Skin epidermis (tissue), 12 donors: Measurements from ENCODE around the gene TRIM37.

Experiments
- H3K27ac ChIP-seq, 21 experiments: fragments of 200-600 bp; sonication (generic) in 11 of 21; one replicate each; pipeline ENCODE4 v1.5.0; 2020; ENCODE audit warnings: mild to moderate bottlenecking in 3 of 21, inconsistent platforms in 2 of 21, moderate library complexity in 2 of 21
- H3K4me3 ChIP-seq, 7 experiments: fragments of 200-600 bp; sonication (generic) in 2 of 7; one replicate each; pipeline ENCODE4 v1.5.0; 2020; ENCODE audit warnings: inconsistent platforms in 2 of 7, mild to moderate bottlenecking in 2 of 7, moderate library complexity in 1 of 7

Gene TRIM37

GRCh38 chr17:58998871-58999270 lies 107.8 kb downstream of the TRIM37 start:
- H3K4me3 ChIP-seq = no peak overlapping the region
- no peak overlapping the region for H3K27ac ChIP-seq

- Histone ChIP-seq H3K27ac (peak overlapping the region in 6 of 21 experiments; percentile 1 to 38 (median 4)), H3K4me3 (no peak overlapping the region)
Measured at GRCh38 chr17:58997756-58998553, 108.7 kb downstream of the TRIM37 start.

- no peak overlapping the region for H3K4me3 ChIP-seq
- peak overlapping the region in 4 of 21 experiments; percentile 0 to 43 (median 20) for H3K27ac ChIP-seq
Measured at GRCh38 chr17:58996968-58997367, 109.7 kb downstream of the TRIM37 start.

- no peak overlapping the region for H3K4me3 ChIP-seq
- H3K27ac ChIP-seq = no peak overlapping the region
Measured at GRCh38 chr17:58995247-58995940, 111.3 kb downstream of the TRIM37 start.

GRCh38 chr17:58993311-58993710 lies 113.4 kb downstream of the TRIM37 start:
- Histone ChIP-seq H3K4me3 (no peak overlapping the region), H3K27ac (no peak overlapping the region)

- H3K27ac ChIP-seq = no peak overlapping the region
Measured at GRCh38 chr17:58991718-58992331, 114.9 kb downstream of the TRIM37 start.

GRCh38 chr17:58989629-58990028 lies 117.1 kb downstream of the TRIM37 start:
- H3K4me3 ChIP-seq = no peak overlapping the region
- H3K27ac ChIP-seq = no peak overlapping the region

More at GRCh38 chr17:58991718-58992331, 114.9 kb downstream of the TRIM37 start:
- H3K4me3 ChIP-seq = no peak overlapping the region

GRCh38 chr17:58985971-58986370 lies 120.7 kb downstream of the TRIM37 start:
- Histone ChIP-seq H3K4me3 (no peak overlapping the region), H3K27ac (no peak overlapping the region)

GRCh38 chr17:58985367-58985766 lies 121.3 kb downstream of the TRIM37 start:
- H3K27ac ChIP-seq = no peak overlapping the region

GRCh38 chr17:58982626-58983025 lies 124.1 kb downstream of the TRIM37 start:
- H3K4me3 ChIP-seq = no peak overlapping the region

More at GRCh38 chr17:58985367-58985766, 121.3 kb downstream of the TRIM37 start:
- no peak overlapping the region for H3K4me3 ChIP-seq

GRCh38 chr17:58980706-58981481 lies 125.8 kb downstream of the TRIM37 start:
- Histone ChIP-seq H3K4me3 (no peak overlapping the region), H3K27ac (no peak overlapping the region)

More at GRCh38 chr17:58982626-58983025, 124.1 kb downstream of the TRIM37 start:
- H3K27ac ChIP-seq = no peak overlapping the region

- H3K4me3 ChIP-seq = no peak overlapping the region
- no peak overlapping the region for H3K27ac ChIP-seq
Measured at GRCh38 chr17:58976541-58976940, 130.1 kb downstream of the TRIM37 start.

GRCh38 chr17:58974354-58974753 lies 132.3 kb downstream of the TRIM37 start:
- Histone ChIP-seq H3K27ac (no peak overlapping the region), H3K4me3 (no peak overlapping the region)

GRCh38 chr17:58970609-58971450 lies 135.8 kb downstream of the TRIM37 start:
- no peak overlapping the region for H3K27ac ChIP-seq

GRCh38 chr17:58969612-58970011 lies 137.1 kb downstream of the TRIM37 start:
- peak overlapping the region in 1 of 21 experiments; percentile 37 for H3K27ac ChIP-seq
- no peak overlapping the region for H3K4me3 ChIP-seq

More at GRCh38 chr17:58970609-58971450, 135.8 kb downstream of the TRIM37 start:
- no peak overlapping the region for H3K4me3 ChIP-seq

- Histone ChIP-seq H3K27ac (peak overlapping the region in 1 of 21 experiments; percentile 37), H3K4me3 (no peak overlapping the region)
Measured at GRCh38 chr17:58969156-58969555, 137.5 kb downstream of the TRIM37 start.

- Histone ChIP-seq H3K4me3 (no peak overlapping the region), H3K27ac (no peak overlapping the region)
Measured at GRCh38 chr17:58968426-58969061, 138.1 kb downstream of the TRIM37 start.

GRCh38 chr17:58966208-58966607 lies 140.5 kb downstream of the TRIM37 start:
- Histone ChIP-seq H3K27ac (no peak overlapping the region), H3K4me3 (no peak overlapping the region)
